Measurements from ENCODE around the gene TDRD1.

Gene TDRD1

DNA sequence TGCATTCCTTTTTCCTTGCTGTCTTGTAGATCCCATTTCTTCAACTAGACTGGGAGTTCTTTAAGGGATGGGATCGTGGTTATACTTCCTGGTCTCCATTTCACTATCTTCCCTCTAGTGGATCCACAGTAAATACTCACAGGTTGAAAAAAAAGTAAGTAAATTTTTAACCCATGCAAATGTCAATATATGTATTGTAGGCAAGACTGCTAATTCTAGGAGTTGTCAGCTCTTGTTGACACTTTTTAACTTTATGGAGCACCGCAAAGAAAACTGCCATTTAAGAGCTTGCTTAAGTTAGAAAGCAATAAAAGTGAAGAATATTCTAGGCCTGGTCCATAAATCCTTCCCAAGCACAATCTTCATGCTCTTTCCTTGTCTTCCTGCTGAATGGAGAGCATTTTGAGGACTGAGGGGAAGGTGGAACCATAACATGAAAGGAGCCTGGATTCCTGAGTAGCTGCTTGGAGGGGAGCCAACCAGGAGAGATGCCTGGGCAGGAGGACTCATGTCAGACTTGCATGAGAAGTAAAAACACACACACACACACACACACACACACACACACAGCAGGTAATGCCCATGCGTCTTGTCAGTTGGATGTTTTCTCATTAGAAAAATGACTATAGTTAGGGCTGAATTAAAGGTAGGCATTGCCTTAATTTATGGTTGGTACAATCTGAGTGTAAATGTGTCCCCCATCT is 92.1 kb downstream of the TDRD1 start:
- DNase-seq, result no peak

DNA sequence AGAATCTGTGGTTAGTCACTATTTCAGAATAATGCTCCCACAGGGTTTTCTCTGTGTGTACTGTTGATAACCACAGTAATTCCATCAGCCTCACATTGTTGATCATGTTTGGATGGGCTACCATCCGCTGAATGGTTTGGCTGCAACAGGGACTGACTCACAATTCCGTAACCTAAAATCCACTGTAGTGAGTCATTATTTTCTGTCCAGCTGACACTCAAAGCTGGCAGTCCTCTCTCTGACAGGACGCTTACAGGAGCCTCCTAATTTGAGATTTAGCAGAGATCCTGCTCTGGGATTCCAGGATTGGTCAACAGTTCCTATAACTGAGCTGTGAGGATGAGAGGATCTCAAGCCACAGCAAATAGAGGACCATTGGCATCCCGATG is 92.6 kb downstream of the TDRD1 start:
- no peak for DNase-seq

DNA sequence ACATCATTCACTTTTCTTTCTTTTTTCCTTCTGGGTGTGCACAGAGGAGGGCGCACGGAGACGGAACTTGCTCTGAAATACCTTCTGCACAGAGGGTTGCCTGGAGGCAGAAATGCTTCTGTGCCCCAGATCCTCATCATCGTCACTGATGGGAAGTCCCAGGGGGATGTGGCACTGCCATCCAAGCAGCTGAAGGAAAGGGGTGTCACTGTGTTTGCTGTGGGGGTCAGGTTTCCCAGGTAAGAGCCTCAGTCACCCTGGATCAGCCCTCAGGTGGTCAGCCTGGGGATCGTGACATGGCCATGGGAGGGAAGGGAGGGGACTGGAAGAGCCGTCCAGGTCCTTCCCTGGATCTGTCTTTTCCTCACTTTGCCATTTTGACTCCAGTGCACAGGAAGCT is 93.5 kb downstream of the TDRD1 start:
- DNase-seq, result no peak

DNA sequence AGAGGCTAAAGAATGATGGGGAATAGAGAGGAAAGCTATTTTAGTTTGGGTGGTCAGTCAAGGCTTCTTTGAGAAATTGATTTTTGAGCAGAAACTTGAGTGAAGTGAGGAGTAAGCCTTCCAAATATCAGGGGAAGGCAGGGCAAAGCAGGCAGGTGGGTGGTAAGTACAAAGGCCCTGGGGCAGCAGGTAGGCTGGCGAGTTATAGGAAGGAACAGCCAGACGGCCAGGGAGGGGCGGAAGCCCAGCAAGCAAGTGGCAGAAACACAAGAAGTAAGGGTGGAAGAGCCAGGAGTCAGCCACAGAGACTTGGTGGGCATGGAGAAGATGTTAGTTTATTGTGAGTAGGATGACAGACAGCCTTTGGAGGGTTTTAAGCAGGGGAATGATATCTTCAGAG is 94.8 kb downstream of the TDRD1 start:
- DNase-seq, result no peak

DNA sequence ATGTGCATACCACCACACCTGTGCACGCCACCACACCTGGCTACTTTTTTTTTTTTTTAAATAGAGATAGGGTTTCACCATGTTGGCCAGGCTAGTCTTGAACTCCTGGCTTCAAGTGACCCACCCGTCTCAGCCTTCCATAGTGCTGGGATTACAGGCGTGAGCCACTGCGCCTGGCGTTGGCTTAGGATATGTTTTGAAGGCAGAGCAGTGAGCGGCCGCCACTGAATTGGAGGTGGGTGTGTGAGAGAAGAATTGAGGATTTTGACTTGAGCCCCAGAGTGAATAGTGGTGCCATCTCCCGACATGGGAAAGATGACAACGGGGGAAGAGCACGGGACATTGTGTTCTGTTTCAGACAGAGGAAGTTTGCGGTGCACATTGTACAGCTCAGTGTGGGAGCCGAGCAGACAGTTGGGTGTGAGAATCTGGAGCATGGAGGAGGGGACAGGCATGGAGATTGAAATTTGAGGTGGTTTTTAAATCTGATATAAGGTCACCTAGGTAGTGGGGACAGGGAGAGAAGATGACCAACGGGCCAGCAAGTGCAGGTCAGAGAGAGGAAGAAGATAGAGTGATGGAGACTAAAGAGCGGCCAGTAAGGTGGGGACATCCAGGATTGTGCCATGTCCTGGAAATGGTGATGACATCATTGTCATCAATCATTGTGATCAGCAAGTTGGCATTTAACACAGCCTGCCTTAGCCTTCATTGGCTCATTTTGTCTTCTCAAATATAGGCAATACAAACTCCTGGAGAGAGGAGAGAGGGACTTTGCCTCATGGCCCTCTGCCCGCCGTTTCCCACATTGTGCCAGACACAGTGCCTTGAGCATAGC is 95.7 kb downstream of the TDRD1 start:
- DNase-seq, result no peak

DNA sequence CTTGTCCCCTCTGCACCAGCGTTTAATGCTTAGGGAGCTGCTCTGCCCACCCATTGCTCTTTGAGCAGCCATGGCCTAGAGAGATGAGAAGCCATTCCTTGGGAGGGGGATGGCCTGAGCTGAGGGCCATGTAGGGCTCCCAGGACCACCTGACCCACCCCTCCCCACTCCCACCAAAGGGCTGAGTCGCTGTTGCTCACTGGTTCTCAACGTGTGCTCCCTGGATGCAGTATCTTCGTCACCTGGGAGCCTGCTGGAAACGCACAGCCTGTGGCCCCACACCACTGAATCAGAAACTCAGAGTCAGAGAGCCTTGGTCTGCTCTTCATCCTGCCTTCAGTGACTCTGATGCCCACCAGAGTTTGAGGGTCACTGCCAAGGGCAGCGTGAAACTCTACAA is 96.9 kb downstream of the TDRD1 start:
- DNase-seq, result no peak

DNA sequence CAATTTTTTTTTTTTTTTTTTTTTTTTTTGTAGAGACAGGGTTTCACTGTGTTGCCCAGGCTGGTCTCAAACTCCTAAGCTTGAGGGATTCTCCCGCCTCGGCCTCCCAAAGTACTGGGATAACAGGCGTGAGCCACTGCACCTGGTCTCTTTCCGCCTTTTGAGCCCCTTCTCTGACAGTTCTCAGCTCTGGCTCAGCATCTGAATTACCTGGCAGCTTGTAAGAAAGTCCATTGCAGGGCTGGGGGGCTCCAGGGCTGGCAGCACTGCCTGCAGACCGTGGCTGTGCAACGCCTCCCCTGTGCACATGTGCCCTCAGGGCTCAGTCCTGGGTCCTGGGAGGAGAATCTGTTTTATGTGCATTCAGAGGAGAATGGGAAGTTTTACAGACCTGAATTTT is 97.5 kb downstream of the TDRD1 start:
- no peak for DNase-seq

DNA sequence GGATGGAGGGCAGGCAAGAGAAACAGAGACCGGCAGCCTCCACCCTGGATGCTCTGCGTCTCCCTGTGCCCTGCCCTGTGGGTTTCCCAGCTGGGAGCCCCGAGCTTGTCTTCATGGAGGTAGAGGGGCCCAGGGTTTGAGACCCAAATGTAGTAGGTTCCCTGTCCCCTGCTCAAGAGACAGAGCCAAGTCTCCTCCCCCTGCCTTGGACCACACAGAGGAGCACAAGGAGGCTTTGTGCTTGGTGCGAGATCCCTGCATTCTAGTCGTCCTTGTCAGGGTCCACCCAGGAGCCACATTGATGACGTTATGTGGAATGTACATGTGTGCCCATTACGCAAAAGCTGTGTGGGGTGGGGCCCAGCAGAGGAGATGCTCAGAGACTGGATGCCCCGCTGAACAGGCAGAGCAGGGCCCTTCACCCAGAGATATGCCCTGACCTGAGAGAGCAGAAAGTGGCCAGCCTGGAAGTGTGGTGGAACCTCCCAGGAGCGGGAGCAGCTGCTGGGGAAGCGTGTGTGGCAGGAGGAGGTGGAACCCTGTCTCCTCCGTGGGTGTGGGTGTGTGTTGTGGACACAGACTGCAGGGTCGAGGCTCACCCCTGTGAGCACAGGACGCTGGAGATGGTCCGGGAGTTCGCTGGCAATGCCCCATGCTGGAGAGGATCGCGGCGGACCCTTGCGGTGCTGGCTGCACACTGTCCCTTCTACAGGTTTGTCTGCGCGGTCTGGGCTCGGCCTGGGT is 99.2 kb downstream of the TDRD1 start:
- DNase-seq, result no peak

DNA sequence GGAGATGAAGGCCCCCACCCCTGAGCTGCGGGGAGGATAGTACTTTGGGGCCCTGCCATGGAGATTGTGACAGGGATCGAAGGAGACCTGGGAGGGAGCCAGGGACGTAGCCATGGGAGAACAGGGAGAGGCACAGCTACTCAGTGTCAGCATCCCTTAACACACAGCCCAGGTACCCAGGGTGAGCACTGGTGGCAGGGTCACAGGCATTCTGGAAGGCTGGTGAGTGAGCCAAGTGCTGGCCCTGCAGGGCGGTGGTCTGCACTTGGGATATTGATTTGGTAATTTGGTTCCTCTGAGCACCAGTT is 99.7 kb downstream of the TDRD1 start:
- DNase-seq, result no peak

DNA sequence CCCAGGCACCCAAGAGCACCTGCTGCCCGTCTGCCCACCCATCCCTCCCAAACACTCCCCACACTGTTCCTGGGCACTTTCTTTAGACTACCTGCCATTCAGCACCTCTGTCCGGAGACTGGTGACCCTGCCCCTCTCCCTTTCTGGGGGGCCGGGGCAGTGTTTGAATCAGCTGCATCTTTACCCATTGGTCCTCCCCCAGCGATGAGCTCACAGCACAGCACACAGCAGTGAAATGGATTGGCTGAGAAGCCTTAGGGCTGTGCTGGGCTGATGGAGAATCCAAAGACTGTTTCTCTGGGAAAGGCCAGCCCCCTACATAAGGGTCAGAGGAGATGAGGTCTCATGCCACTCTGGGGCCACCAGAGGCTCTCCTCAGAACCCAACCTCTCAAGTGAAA is 100.1 kb downstream of the TDRD1 start:
- no peak for DNase-seq

DNA sequence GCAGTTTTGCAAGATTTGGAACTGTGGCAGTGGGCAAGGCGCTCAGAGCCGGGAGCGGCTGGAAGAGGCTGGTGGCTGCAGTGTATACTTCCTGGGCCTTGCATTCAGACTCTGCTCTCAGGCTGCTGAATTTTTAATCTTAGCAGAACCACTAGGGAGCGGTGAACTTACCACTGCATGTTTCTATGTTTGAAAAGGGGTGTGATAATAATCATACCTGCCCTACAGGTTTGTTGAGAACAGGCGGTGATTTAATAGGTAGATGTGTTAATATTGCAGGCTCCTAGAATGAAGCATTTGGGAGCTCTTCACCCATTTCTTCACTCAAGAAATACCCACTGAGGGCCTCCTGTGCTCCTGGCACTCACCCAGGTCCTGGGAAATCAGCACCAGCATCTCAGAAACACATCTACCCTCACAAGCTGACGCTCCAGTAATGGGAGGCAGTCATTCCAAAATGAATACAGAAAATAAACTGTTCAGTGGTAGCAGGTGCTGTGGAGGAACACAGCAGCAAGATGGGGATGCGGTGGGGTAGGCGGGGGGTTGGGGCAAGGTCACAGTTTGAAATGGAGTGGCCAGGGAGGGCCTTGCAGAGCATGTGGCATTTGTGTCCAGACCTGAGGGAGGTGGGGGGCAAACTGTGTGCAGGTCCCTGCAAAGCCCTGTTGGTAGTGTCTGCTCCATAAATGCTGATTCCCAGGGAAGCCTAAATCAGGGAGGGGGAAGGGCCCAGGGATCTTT is 100.9 kb downstream of the TDRD1 start:
- no peak for DNase-seq

DNA sequence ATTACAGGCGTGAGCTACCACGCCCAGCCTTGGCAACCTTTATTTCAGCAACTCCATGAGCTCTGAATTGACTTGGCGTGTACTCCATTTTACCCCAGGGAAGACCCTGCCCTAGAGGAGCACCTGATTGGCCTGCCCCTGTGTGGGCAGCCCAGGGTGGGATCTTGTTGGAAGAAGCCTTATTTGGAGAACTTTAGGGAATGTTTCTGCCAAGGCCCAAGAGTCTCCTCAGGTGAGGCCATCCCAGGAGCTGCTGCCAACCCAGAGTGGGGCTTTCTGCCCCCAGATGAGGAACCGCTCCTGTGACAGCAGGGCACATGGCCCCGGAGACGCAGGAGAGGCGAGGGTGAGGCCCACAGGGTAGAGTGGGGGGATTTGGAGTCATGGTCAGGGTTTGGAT is 101.9 kb downstream of the TDRD1 start:
- no peak for DNase-seq

DNA sequence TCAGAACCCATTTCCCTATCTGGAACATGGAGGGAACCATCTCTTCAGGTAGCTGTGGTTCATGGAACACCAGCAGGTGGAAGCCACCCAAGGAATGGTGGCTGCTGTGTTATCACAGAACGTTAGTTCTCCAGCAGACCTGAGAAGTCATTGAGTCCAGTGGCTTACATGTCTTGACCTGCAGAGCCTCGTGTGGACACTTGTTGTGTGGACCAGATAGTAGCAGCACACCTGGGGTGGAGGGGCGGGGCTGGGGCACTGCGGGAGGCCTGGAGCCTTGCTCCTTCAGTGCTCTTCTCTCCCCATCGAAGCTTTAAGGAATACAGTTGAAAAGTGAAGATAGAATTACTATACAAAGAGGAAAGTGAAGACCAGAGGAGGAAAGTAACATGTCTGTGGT is 102.3 kb downstream of the TDRD1 start:
- DNase-seq, result no peak
